A549 treated with Mapracorat at 1 μM for 4 hours (cell line): Measurements from ENCODE around the gene HNF4A. TPM values are rescaled to one million over a fixed set of nuclear protein-coding genes. Genes with fewer than 3 reads are reported as not detected.

Experiments used
- total RNA-seq: library from RNA; stranded (reverse); fragments of 200-300 nt; extraction: Qiagen RNA extraction; gene quantifications from 5 replicates; pipeline ENCODE4 v1.2.3, GENCODE V29; 2022

Gene HNF4A
- total RNA-seq, result 14.6 to 20.3 TPM (median 19.1 TPM) in 5 replicates

DNA sequence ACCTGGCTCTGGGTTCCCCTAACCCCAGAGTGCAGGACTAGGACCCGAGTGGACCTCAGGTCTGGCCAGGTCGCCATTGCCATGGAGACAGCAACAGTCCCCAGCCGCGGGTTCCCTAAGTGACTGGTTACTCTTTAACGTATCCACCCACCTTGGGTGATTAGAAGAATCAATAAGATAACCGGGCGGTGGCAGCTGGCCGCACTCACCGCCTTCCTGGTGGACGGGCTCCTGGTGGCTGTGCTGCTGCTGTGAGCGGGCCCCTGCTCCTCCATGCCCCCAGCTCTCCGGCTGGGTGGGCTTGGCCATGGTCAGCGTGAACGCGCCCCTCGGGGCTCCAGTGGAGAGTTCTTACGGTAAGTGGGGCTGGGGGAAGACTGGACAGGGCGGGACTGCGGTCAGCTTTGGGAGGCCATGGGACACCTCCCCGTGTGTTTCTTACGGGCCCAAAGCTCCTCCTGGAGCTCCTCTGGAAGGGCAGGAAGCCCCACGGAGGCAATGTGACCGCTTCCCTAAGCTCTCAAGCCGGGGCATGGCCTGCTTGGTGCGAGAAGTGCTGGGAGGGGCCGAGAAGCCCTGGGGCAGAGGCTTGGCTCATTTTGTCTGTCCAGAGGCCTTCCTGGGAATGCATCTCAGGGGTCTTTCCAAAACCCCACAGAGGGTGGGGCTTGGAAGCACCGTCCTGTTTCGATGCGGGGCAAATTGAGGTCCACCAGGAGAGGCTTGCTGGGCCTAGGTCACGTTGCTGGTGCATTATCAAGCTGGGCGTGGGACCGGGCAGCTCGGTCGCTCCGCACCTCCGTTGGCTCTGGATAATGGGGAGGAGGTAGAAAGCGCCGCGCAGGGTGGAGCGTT is at the start of gene HNF4A:
Gene HNF4A (plus strand): TSS at position 202 of the 855 bp plus-strand sequence. CDS start 106 bp downstream, at position 308.

DNA sequence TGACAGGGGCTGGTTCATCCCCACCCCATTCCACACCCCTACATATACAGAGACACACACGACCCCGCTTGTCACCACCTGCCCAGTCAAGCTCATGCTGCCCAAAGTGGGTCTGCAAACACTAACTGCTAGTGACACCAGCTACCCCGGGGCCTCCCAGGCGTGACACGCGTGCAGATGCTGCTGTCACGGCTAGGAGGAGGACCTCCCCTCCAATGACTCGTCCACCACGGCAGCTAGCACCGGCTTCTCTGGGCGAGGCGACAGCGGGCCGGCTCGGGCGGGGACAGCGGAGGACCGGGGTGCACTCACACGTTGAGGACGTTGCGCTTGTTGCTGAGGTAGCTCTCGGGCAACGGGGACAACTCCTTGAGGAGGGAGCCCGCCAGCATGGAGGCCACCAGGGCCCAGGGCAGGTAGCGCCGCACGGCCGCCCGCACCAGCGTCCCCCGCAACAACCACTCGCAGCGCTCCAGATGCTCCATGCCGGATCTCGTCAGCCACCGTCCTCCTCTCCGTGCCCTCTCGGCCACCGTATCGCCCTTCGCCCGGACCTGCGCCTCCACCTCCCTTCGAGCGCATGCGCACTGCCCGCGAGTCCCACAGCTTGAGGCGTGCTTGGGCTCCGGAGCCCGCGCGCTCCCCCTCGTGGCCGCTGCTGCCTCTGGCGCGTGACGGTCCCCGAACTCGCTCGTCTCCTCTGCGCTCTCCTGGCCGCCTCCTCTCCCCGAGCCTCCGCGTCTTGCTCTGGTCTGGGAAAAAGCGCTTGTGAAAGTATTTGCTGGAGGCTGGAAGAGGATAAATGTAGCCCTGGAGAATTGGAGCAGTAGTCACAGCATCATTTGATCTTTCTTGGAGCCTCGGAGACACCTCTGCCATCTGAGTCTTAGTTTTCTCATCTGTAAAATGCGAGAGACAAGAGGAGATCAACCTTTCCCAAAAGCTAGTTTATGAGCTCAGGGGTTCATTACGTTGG is 44.5 kb upstream of the HNF4A start, which contains the start of gene FITM2:
Gene FITM2 (minus strand): TSS at position 539 of the 976 bp plus-strand sequence. CDS start 54 bp downstream, at position 485.

DNA sequence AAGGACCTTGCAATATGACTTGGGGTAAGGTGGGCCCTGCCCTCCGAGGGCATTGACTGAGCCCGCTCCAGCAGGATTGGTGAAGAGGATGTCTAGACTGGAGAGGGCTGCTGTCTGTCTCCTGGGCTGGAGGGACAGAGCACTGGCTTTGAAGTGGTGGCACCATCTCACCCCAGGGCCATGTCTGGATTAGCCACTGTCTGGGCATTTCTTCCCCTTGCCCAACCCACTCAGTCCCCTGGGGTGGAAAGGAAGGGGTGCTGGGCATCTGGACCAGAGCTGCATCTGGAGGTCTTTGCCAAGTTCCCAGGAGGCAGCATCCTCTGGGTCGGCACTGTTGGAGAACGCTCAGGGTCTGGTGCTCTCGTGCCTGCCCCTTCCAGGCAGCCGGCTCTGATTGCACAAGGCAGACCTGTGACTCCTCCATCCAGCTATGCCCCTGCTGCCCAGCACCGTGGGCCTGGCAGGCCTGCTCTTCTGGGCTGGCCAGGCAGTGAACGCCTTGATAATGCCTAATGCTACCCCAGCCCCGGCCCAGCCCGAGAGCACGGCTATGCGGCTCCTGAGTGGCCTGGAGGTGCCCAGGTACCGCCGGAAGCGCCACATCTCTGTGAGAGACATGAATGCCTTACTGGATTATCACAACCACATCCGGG is 18.6 kb upstream of the HNF4A start, which contains the start of gene R3HDML:
Gene R3HDML (plus strand): TSS at position 319 of the 656 bp plus-strand sequence. CDS start 115 bp downstream, at position 434.

DNA sequence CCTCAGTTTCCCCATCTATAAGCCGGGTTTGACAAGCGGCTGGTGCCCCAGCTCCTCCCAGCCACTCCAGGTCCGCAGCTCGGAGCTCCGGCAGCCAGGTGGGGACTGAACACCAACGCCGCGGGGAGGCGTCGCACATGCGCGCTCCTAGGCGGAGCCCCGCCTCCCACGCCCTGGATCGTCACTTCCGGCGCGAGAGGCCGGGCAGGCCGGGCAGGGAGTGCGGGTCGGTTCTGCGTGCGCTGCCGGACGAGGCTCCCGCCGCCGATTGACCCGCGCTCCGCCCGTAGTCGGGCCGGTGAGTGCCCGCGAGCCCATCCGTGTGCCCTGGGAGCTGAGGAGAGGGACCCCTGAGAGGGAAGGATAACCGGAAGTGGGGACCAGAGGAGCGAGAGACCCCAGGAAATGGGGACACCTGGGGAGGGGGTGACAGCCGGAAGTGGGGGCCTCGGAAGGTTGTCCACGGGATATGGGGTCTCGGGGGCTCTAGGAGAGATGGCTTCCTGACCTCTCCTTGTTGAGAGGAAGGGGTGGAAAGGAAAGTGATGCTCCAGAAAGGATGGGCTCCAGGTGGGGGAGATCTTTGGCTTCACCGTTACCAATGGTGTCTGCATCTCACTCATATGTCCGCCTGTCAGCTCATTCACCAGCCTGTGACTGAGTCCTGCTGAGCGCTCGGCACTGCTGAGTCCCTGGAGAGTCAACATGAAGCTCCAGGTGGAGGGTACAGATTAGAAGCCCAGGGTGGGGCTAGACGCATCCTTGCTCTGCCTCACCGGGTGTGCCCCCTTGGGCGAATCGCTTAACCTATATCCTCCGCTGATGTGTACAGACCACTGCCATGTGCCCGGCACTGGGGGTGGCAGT is 120.4 kb downstream of the HNF4A start, which contains the start of gene TTPAL:
Gene TTPAL (plus strand): TSS at position 181 of the 867 bp plus-strand sequence. CDS start 4,126 bp downstream, outside the sequence.

Other genes with a start within 250 kb of the HNF4A start
- gene JPH2, start 168.5 kb upstream of the HNF4A start, total RNA-seq, result 4.6 to 5.7 TPM (median 4.9 TPM) in 5 replicates
- gene OSER1, start 144.9 kb upstream of the HNF4A start, total RNA-seq, result 52.2 to 56.2 TPM (median 53.3 TPM) in 5 replicates
- 0.07 to 0.23 TPM (median 0.07 TPM) in 3 of 5 replicates, not detected in the others for gene GDAP1L1, start 108.4 kb upstream of the HNF4A start, total RNA-seq
- 7.7 to 9.6 TPM (median 9.3 TPM) in 5 replicates for gene FITM2, start 44.5 kb upstream of the HNF4A start, total RNA-seq
- 0.15 to 0.47 TPM (median 0.33 TPM) in 4 of 5 replicates, not detected in the other for gene R3HDML, start 18.7 kb upstream of the HNF4A start, total RNA-seq
- gene TTPAL, start 120.2 kb downstream of the HNF4A start, total RNA-seq, result 13.6 to 16.8 TPM (median 16.1 TPM) in 5 replicates
- 71.0 to 91.1 TPM (median 80.0 TPM) in 5 replicates for gene SERINC3, start 166.4 kb downstream of the HNF4A start, total RNA-seq
- 37.1 to 43.1 TPM (median 39.8 TPM) in 5 replicates for gene PKIG, start 226.9 kb downstream of the HNF4A start, total RNA-seq